Measurements from ENCODE around the gene EFCAB14. TPM values are rescaled to one million over a fixed set of nuclear protein-coding genes. Genes with fewer than 3 reads are reported as not detected.

Gene EFCAB14
- total RNA-seq, 1 donor from 2014 or later: 50.7 TPM

- Histone ChIP-seq H2AFZ (ENCODE audit: low read depth, low read length) (no peak overlapping the region), H3K9ac (ENCODE audit: low read length) (no peak overlapping the region), H3K4me1 (ENCODE audit: insufficient read depth, low read length) (no peaks in the 10 kb centered on the region), H3K36me3 (ENCODE audit: insufficient read depth, low read length) (no peaks in the 10 kb centered on the region), H3K27me3 (ENCODE audit: insufficient read depth, low read length) (no peaks in the 10 kb centered on the region), H3K79me2 (ENCODE audit: insufficient read depth, low read length) (no peaks in the 10 kb centered on the region), H3K4me3 (ENCODE audit: insufficient read depth, low read depth, low read length) (no peak overlapping the region), H3K4me2 (ENCODE audit: low read length) (no peak overlapping the region), H3K9me3 (ENCODE audit: insufficient read depth, low read depth, low read length) (no peaks in the 10 kb centered on the region), H4K20me1 (ENCODE audit: insufficient read depth, low read length) (no peaks in the 10 kb centered on the region), H3K27ac (ENCODE audit: low read depth, low read length) (no peak overlapping the region)
- H3K36me3 Mint-ChIP-seq (ENCODE audit: low read depth, unreplicated experiment): no peaks in the 10 kb centered on the region
- FAIRE-seq (no peak), DNase-seq (ENCODE audit: low read depth) (peak; percentile 22)
- H3K4me3 Mint-ChIP-seq (ENCODE audit: unreplicated experiment): no peak overlapping the region
- H3K27ac Mint-ChIP-seq (ENCODE audit: unreplicated experiment): no peak overlapping the region
- H3K4me1 Mint-ChIP-seq (ENCODE audit: low read depth, unreplicated experiment): no peaks in the 10 kb centered on the region
- H3K27me3 Mint-ChIP-seq (ENCODE audit: low read depth, unreplicated experiment): peaks cover 8% of the 10 kb centered on the region
- TF ChIP-seq EZH2 (IDR thresholded peaks at IDR 0.05; ENCODE audit: insufficient read depth, low read length): no peak
- no peak for TF ChIP-seq CTCF (IDR thresholded peaks at IDR 0.05; ENCODE audit: insufficient read depth, low read depth, low read length)
- H3K9me3 Mint-ChIP-seq (ENCODE audit: unreplicated experiment): peaks cover 2% of the 10 kb centered on the region
Measured at GRCh38 chr1:46725736-46726108, 6.8 kb upstream of the EFCAB14 start.

DNA sequence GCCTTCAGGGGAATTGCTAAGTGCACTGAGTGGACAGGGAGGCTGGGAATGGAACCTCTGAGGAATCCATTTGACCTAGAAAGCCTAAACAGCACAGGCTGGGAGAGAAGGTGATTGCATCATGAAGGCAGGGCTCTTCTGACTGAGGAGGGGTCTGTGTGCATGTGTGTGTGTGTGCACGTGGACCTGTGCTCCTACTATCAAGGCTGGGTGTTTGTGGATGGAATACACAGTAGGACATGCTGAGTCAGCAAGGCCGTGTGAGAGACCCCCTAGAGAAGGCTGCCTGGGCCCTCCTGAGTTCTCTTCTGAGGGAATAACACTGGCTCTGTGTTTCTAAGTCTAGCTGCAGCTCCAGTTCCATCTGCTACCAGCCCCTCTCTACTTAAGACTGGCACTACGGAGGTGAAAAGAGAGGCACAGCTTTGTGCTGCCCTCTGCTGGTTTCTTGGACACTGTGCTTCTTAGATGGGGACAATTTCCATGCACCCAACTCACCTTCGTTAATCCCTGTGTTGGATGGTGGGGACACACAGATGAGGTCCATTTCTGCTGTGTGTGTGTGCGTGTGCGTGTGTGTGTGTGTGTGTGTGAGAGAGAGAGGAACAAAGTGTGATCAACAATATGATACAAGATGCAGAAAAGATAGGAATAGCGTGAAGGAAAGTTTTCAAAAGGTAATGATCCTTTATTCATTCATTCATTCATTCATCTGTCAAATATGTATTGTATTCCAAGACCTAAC is 6.2 kb upstream of the EFCAB14 start:
- Histone ChIP-seq H3K79me2 (ENCODE audit: insufficient read depth, low read length) (no peaks in the 10 kb centered on the region), H3K9ac (ENCODE audit: low read length) (no peak overlapping the region), H2AFZ (ENCODE audit: low read depth, low read length) (peak overlapping the region; percentile 13), H3K27me3 (ENCODE audit: insufficient read depth, low read length) (no peaks in the 10 kb centered on the region), H3K36me3 (ENCODE audit: insufficient read depth, low read length) (no peaks in the 10 kb centered on the region), H3K9me3 (ENCODE audit: insufficient read depth, low read depth, low read length) (no peaks in the 10 kb centered on the region), H3K4me1 (ENCODE audit: insufficient read depth, low read length) (no peaks in the 10 kb centered on the region), H3K4me3 (ENCODE audit: insufficient read depth, low read depth, low read length) (no peak overlapping the region), H4K20me1 (ENCODE audit: insufficient read depth, low read length) (no peaks in the 10 kb centered on the region), H3K4me2 (ENCODE audit: low read length) (no peak overlapping the region), H3K27ac (ENCODE audit: low read depth, low read length) (no peak overlapping the region)
- H3K9me3 Mint-ChIP-seq (ENCODE audit: unreplicated experiment): peaks cover 2% of the 10 kb centered on the region
- peaks cover 6% of the 10 kb centered on the region for H3K27me3 Mint-ChIP-seq (ENCODE audit: low read depth, unreplicated experiment)
- FAIRE-seq (no peak), DNase-seq (ENCODE audit: low read depth) (peak; percentile 56)
- peak; percentile 90 for TF ChIP-seq CTCF (IDR thresholded peaks at IDR 0.05; ENCODE audit: insufficient read depth, low read depth, low read length)
- TF ChIP-seq EZH2 (IDR thresholded peaks at IDR 0.05; ENCODE audit: insufficient read depth, low read length): no peak
- no peak overlapping the region for H3K4me3 Mint-ChIP-seq (ENCODE audit: unreplicated experiment)
- no peaks in the 10 kb centered on the region for H3K36me3 Mint-ChIP-seq (ENCODE audit: low read depth, unreplicated experiment)
- H3K27ac Mint-ChIP-seq (ENCODE audit: unreplicated experiment): no peak overlapping the region
- H3K4me1 Mint-ChIP-seq (ENCODE audit: low read depth, unreplicated experiment): no peaks in the 10 kb centered on the region

- H3K4me3 Mint-ChIP-seq (ENCODE audit: unreplicated experiment): no peak overlapping the region
- FAIRE-seq: no peak
- TF ChIP-seq EZH2 (IDR thresholded peaks at IDR 0.05; ENCODE audit: insufficient read depth, low read length): no peak
- no peak for TF ChIP-seq CTCF (IDR thresholded peaks at IDR 0.05; ENCODE audit: insufficient read depth, low read depth, low read length)
- Histone ChIP-seq H3K9ac (ENCODE audit: low read length) (no peak overlapping the region), H3K4me2 (ENCODE audit: low read length) (no peak overlapping the region), H3K27me3 (ENCODE audit: insufficient read depth, low read length) (no peaks in the 10 kb centered on the region), H3K36me3 (ENCODE audit: insufficient read depth, low read length) (no peaks in the 10 kb centered on the region), H3K79me2 (ENCODE audit: insufficient read depth, low read length) (peaks cover under 1% of the 10 kb centered on the region), H3K9me3 (ENCODE audit: insufficient read depth, low read depth, low read length) (no peaks in the 10 kb centered on the region), H3K4me1 (ENCODE audit: insufficient read depth, low read length) (peaks cover 6% of the 10 kb centered on the region), H3K27ac (ENCODE audit: low read depth, low read length) (no peak overlapping the region), H4K20me1 (ENCODE audit: insufficient read depth, low read length) (no peaks in the 10 kb centered on the region), H3K4me3 (ENCODE audit: insufficient read depth, low read depth, low read length) (no peak overlapping the region), H2AFZ (ENCODE audit: low read depth, low read length) (no peak overlapping the region)
- DNase-seq (ENCODE audit: low read depth): no peak
- H3K4me1 Mint-ChIP-seq (ENCODE audit: low read depth, unreplicated experiment): peaks cover 4% of the 10 kb centered on the region
- no peaks in the 10 kb centered on the region for H3K9me3 Mint-ChIP-seq (ENCODE audit: unreplicated experiment)
- H3K27me3 Mint-ChIP-seq (ENCODE audit: low read depth, unreplicated experiment): peaks cover 4% of the 10 kb centered on the region
- no peaks in the 10 kb centered on the region for H3K36me3 Mint-ChIP-seq (ENCODE audit: low read depth, unreplicated experiment)
- H3K27ac Mint-ChIP-seq (ENCODE audit: unreplicated experiment): no peak overlapping the region
Measured at GRCh38 chr1:46723901-46724300, 5.0 kb upstream of the EFCAB14 start.
